ENCODE data around the gene RASD2.

Gene RASD2

GRCh38 chr22:35601743-35602615 lies 61.3 kb downstream of the RASD2 start:
- no peak for DNase-seq (ENCODE audit: low read depth in 3 of 3, low spot score in 1 of 3)

Measured in stimulated activated CD4-positive, alpha-beta T cell treated with anti-CD3 and anti-CD28 coated beads, TNF-alpha, amount 100 ng/mL, for 1 hour (primary cell).